Fibroblast of the aortic adventitia (primary cell): Measurements from ENCODE around the gene MBOAT7. TPM values are rescaled to one million over a fixed set of nuclear protein-coding genes. Genes with fewer than 3 reads are reported as not detected.

Experiments used
- DNase-seq: peaks from one replicate; pipeline ENCODE4 v3.0.0-alpha.2; 2010; ENCODE audit warnings: low read depth
- H3K4me3 ChIP-seq: 2 replicates; pipeline ENCODE4 v1.5.1; 2011; ENCODE audit warnings: low read depth, mild to moderate bottlenecking, control low read depth, low read length, moderate library complexity
- total RNA-seq: library from RNA; depleted of rRNA; stranded (reverse); fragments of >200 nt; gene quantifications from 2 replicates; pipeline ENCODE4 v1.2.3, GENCODE V29; 2012; ENCODE audit warnings: low replicate concordance
- TF ChIP-seq, protein P1 (sequence below): IDR thresholded peaks from 2 replicates; pipeline ENCODE4 v1.5.1; 2011; ENCODE audit warnings: mild to moderate bottlenecking, low read length, control low read depth, inconsistent platforms; ENCODE audit not compliant: insufficient read depth

Gene MBOAT7
- total RNA-seq, 1 donor: 46.9 TPM

DNA sequence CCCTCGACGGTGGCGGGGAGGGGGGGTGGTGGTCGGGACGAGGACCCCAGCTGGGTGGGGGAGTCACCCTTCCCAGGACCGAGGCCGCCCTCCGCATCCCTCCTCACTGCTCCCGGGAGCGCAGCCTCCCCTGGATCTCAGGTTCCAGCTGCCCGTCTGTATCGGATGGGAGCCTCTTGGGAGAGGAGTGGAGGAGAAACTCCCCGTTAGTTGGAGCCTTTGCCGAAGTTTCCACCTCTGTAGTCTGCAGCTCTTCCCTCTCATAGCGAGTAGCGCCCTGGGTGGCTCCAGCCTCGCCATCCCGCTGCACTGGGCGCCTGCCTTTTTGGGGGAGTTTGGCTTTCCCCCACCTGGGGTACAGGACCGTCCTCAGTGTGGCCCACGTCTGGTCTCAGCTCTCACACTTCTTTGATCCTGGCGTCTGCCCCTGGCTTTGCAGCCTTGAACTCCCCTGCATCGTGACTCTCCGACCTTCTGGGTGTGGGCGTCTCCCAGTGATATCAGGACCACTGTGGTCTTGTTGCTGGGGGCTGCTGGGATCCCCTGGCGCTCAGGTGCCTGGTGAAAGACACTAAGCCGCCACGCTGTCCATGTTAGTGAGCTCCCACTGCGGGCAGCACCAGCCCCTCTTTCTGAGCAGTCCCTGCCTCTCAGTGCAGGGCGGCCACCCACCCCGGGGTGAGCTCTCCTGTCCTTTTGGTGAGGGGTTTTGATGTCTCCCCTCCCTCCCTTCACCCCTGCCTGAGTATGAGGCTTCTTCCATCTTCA, 50.7 kb downstream of the MBOAT7 start:
- TF ChIP-seq, protein P1, sequence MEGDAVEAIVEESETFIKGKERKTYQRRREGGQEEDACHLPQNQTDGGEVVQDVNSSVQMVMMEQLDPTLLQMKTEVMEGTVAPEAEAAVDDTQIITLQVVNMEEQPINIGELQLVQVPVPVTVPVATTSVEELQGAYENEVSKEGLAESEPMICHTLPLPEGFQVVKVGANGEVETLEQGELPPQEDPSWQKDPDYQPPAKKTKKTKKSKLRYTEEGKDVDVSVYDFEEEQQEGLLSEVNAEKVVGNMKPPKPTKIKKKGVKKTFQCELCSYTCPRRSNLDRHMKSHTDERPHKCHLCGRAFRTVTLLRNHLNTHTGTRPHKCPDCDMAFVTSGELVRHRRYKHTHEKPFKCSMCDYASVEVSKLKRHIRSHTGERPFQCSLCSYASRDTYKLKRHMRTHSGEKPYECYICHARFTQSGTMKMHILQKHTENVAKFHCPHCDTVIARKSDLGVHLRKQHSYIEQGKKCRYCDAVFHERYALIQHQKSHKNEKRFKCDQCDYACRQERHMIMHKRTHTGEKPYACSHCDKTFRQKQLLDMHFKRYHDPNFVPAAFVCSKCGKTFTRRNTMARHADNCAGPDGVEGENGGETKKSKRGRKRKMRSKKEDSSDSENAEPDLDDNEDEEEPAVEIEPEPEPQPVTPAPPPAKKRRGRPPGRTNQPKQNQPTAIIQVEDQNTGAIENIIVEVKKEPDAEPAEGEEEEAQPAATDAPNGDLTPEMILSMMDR: no peak
- no peak for DNase-seq
- peak overlapping the region; percentile 76 for H3K4me3 ChIP-seq

DNA sequence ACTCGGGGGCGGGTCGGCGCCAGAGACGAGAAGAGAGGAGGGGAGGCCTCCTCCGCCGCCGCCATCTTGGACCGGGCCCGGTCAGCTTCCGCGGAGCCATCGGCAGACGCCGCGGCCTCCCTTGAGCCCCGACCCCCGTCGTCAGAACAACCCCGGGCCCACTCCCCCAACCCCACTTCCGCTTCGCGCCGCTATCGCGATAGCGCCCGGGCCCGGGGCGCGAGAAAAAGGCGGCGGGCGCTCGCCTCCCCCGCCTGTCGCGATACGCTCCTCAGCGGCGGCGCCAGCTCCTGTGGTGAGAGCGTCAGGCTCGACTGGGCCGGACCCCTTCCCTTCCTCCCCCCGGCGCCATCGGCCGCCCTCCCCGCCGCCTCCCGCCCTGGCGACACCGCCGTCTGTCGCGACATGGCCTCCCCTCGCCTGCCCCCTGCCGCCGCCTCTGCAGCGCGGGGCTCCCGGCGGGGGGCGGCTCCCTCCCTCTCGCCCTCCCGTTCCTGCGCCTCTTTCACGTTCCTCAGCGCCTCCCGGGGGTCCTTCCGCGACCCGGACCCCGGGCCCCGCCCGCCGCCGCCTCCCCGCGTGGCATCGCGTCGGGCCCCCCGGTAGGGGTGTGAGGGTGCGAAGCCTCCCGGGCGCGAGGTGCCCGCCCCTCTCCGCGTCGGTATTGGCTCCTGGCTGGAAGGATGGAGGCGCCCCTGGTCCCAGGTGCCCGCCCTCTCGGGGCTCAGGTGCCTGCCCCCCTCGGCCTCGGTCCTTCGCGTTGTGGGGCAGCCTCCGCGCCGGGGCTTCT, 51.5 kb downstream of the MBOAT7 start, which contains the start of gene CNOT3:
Gene CNOT3 (plus strand): TSS at position 64 of the 790 bp plus-strand sequence. CDS start 5,217 bp downstream, outside the sequence.
- TF ChIP-seq, protein P1: peak; percentile 12
- H3K4me3 ChIP-seq: peak within 1 kb of the TSS; percentile 76
- DNase-seq: no peak

DNA sequence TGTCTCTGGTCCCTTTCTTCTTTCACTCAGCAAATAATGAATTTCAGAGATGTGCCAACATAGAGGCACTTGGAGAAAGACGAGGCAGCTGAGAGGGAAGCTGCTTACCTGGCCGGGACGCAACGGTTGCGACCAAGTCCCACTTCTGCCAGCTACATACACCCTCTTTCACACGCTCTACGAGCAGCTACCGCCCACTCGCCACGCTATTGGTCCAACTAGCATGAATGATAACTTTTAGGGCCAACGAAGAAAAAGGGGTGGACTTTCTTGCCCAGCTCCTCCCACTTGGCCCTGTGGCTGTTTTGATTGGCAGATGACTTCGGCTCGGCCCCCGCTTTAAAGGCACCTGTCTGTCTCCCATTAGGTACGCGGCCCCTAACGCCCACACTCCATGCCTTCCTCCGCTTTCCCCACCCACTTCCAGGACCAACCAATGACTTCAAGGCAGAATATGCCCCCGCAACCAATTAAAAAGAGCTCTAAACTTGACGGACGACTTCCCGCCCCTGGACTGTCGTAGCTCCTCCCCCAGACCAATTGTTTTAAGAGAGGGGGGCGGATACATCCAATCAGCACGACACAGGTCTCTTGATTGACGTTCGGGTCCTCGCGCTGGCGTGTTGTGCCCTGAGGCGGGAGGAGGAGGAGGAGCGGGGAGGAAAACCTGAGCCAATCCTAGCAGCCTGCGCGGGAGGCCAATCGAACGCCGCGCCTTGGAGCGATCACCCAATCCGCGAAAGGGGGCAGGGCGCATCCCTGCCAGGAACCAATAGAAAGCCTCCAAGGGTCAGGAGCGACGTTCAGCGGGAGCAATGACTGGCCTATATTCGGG, 52.3 kb downstream of the MBOAT7 start:
- H3K4me3 ChIP-seq: peak overlapping the region; percentile 76
- DNase-seq: peak; percentile 100
- TF ChIP-seq, protein P1: no peak

DNA sequence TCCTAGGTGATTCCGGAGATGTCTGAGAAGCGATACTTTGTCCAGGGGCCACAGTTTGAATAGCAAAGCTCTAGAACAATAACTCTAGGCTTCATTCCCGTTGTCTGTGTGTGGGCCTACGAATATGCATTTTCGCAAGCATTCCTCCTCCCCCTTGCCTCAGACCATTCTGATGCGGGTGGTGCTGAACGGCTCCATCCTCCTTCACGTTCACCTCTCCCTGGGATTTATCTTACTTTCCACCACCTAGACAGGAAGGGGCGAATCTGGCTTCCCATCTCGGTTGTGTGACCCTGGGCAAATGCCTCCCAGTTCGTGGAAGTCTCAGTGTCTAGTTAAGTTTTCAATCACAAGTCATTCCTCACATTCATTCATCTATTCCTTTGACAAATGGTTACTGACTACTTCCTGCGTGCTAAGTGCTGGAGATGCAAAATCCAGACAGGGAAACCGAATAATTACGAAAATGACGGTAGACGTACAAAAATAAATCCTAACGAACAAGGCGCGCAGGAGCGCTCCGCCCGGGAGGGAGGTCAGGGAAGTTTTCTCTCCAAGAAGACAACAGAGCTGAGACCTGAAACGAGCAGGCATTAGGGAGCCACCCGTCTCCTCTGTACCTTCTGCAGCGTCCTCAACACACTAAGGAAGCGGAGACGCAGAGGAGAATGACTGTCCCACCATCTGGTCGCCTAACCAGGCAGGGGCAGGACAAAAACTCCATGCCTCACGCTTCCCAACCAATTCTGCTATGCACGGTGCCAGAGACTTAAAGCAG, 53.1 kb downstream of the MBOAT7 start:
- peak overlapping the region; percentile 73 for H3K4me3 ChIP-seq
- peak; percentile 19 for DNase-seq
- TF ChIP-seq, protein P1: no peak

DNA sequence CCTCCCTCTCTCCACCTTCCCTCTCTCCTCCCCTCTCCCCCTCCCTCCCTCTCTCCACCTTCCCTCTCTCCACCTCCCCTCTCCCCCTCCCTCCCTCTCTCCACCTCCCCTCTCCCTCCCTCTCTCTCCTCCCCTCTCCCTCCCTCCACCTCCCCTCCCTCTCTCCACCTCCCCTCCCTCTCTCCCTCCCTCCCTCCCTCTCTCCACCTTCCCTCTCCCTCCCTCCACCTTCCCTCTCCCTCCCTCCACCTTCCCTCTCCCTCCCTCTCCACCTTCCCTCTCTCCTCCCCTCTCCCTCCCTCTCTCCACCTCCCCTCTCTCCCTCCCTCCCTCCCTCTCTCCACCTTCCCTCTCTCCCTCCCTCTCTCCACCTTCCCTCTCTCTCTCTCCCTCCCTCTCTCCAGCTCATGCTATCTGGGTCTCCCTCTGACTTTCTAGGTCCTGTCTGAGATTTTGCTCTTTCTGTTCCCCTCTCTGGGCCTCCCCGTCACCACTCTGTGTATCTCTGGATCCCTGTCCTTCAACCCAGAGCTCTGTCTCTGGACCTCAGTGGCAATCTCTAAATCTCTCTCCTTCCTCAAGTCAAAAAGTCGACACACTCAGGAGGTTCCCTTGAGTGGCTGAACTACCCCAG, 55.3 kb downstream of the MBOAT7 start:
- no peak for DNase-seq
- TF ChIP-seq, protein P1: no peak
- no peak overlapping the region for H3K4me3 ChIP-seq
